ENCODE measurements around the gene PRTN3. TPM values are rescaled to one million over a fixed set of nuclear protein-coding genes. Genes with fewer than 3 reads are reported as not detected.

PRTN3 gene
- total RNA-seq, 1 donor, result not detected

- peak; percentile 98 for DNase-seq (ENCODE audit: insufficient read length, low spot score, missing footprints)
- Histone ChIP-seq H2AFZ (ENCODE audit: low read length) (peak overlapping the region; percentile 14), H3K27ac (ENCODE audit: low read depth, low read length) (no peak overlapping the region)
Measured at GRCh38 chr19:823565-824121, 17.2 kb upstream of the PRTN3 start.

GRCh38 chr19:824885-825284, 15.9 kb upstream of the PRTN3 start:
- Histone ChIP-seq H3K79me2 (ENCODE audit: insufficient read depth, low read length) (no peaks in the 10 kb centered on the region), H2AFZ (ENCODE audit: low read length) (no peak overlapping the region), H3K9me3 (ENCODE audit: low read depth, low read length) (no peaks in the 10 kb centered on the region), H3K27me3 (ENCODE audit: insufficient read depth, low read length) (no peaks in the 10 kb centered on the region), H4K20me1 (ENCODE audit: insufficient read depth, low read length) (no peaks in the 10 kb centered on the region), H3K36me3 (ENCODE audit: insufficient read depth, low read length) (no peaks in the 10 kb centered on the region), H3K4me1 (ENCODE audit: insufficient read depth, low read length) (peaks cover 8% of the 10 kb centered on the region), H3K4me2 (ENCODE audit: insufficient read depth, low read length) (no peak overlapping the region), H3K27ac (ENCODE audit: low read depth, low read length) (no peak overlapping the region), H3K4me3 (ENCODE audit: insufficient read depth, low read length) (no peak overlapping the region)
- TF ChIP-seq CTCF (IDR thresholded peaks at IDR 0.05; ENCODE audit: extremely low read depth, low read depth, low read length), result no peak
- DNase-seq (ENCODE audit: insufficient read length, low spot score, missing footprints), result no peak

More at GRCh38 chr19:823565-824121, 17.2 kb upstream of the PRTN3 start:
- no peak for TF ChIP-seq CTCF (IDR thresholded peaks at IDR 0.05; ENCODE audit: extremely low read depth, low read depth, low read length)
- H3K4me2 ChIP-seq (ENCODE audit: insufficient read depth, low read length), result peak overlapping the region; percentile 65
- H3K27me3 ChIP-seq (ENCODE audit: insufficient read depth, low read length), result no peaks in the 10 kb centered on the region
- H3K79me2 ChIP-seq (ENCODE audit: insufficient read depth, low read length), result no peaks in the 10 kb centered on the region
- H3K36me3 ChIP-seq (ENCODE audit: insufficient read depth, low read length), result no peaks in the 10 kb centered on the region
- H3K4me3 ChIP-seq (ENCODE audit: insufficient read depth, low read length), result peak overlapping the region; percentile 29
- no peaks in the 10 kb centered on the region for H4K20me1 ChIP-seq (ENCODE audit: insufficient read depth, low read length)
- H3K4me1 ChIP-seq (ENCODE audit: insufficient read depth, low read length), result peaks cover 8% of the 10 kb centered on the region
- no peaks in the 10 kb centered on the region for H3K9me3 ChIP-seq (ENCODE audit: low read depth, low read length)

- H3K4me3 ChIP-seq (ENCODE audit: insufficient read depth, low read length), result no peak overlapping the region
- no peaks in the 10 kb centered on the region for H3K36me3 ChIP-seq (ENCODE audit: insufficient read depth, low read length)
- no peak overlapping the region for H2AFZ ChIP-seq (ENCODE audit: low read length)
- no peaks in the 10 kb centered on the region for H3K27me3 ChIP-seq (ENCODE audit: insufficient read depth, low read length)
- H3K4me2 ChIP-seq (ENCODE audit: insufficient read depth, low read length), result no peak overlapping the region
- H3K4me1 ChIP-seq (ENCODE audit: insufficient read depth, low read length), result peaks cover 8% of the 10 kb centered on the region
- H3K79me2 ChIP-seq (ENCODE audit: insufficient read depth, low read length), result no peaks in the 10 kb centered on the region
- TF ChIP-seq CTCF (IDR thresholded peaks at IDR 0.05; ENCODE audit: extremely low read depth, low read depth, low read length), result no peak
- DNase-seq (ENCODE audit: insufficient read length, low spot score, missing footprints), result no peak
- H4K20me1 ChIP-seq (ENCODE audit: insufficient read depth, low read length), result no peaks in the 10 kb centered on the region
- H3K9me3 ChIP-seq (ENCODE audit: low read depth, low read length), result no peaks in the 10 kb centered on the region
- H3K27ac ChIP-seq (ENCODE audit: low read depth, low read length), result no peak overlapping the region
Measured at GRCh38 chr19:825897-826644, 14.7 kb upstream of the PRTN3 start.

- no peak for TF ChIP-seq CTCF (IDR thresholded peaks at IDR 0.05; ENCODE audit: extremely low read depth, low read depth, low read length)
- Histone ChIP-seq H2AFZ (ENCODE audit: low read length) (no peak overlapping the region), H3K27ac (ENCODE audit: low read depth, low read length) (no peak overlapping the region), H3K79me2 (ENCODE audit: insufficient read depth, low read length) (no peaks in the 10 kb centered on the region), H3K27me3 (ENCODE audit: insufficient read depth, low read length) (no peaks in the 10 kb centered on the region), H3K4me2 (ENCODE audit: insufficient read depth, low read length) (no peak overlapping the region), H3K4me1 (ENCODE audit: insufficient read depth, low read length) (peaks cover 8% of the 10 kb centered on the region), H3K9me3 (ENCODE audit: low read depth, low read length) (no peaks in the 10 kb centered on the region), H4K20me1 (ENCODE audit: insufficient read depth, low read length) (no peaks in the 10 kb centered on the region), H3K36me3 (ENCODE audit: insufficient read depth, low read length) (no peaks in the 10 kb centered on the region), H3K4me3 (ENCODE audit: insufficient read depth, low read length) (no peak overlapping the region)
- no peak for DNase-seq (ENCODE audit: insufficient read length, low spot score, missing footprints)
Measured at GRCh38 chr19:827314-827709, 13.5 kb upstream of the PRTN3 start.
